Testis (tissue), 2 donors: Measurements from ENCODE around the gene CEP350.

ENCODE experiments used
- POLR2A ChIP-seq: fragments of 450-650 bp; IDR thresholded peaks from one replicate; pipeline ENCODE4 v1.6.1; 2017; ENCODE audit warnings: antibody characterized with exemption, mild to moderate bottlenecking, moderate library complexity
- TF ChIP-seq, protein P1 (sequence below), 3 experiments: fragments of 450-650 bp in 2 of 3; fragments of 200-600 bp in 1 of 3; sonication (generic) in 1 of 3; IDR thresholded peaks; one replicate each; pipeline ENCODE4 v1.5.1; 2016 to 2019; ENCODE audit warnings: antibody characterized with exemption in 3 of 3, mild to moderate bottlenecking in 2 of 3, moderate library complexity in 1 of 3

DNA sequence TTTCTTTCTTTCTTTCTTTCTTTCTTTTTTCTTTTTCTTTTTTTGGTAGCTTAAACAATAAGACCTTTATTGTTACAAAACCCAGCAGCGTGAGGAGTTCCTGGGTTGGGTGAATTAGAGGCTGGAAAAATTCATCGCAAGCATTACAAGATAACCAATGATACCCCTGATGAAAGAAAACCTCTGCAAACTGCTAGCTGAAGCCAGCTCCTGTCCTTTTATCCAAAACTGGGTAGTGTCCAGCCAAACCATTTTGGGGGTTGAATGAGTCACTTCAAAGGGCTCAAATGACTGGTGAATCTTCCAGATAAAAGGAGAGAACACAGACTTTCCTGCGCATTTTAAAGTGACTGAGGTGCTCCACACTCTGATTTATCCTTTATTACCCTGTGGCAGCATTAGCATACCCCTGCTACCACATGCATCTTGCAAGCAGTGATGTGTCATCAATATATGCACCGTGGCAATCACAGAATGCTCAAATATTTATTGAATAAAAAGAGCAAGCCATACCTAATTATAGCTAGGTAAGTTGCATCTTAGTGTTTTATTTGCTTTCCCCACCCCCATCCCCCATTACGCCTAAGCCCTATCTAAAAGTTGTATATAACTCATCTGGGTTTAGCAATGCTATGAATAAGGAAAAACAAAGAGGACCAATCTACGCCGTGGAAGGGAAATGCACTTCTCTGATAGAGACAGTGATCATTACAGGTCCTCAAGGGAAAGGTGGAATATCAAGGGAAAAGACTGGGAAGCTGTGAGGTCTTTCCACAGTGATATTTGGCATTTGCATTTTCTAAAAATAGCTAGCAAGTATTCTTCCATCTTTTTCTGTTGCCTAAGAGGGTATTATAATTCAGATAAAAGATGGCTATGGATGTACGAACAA is 32.4 kb upstream of the CEP350 start:
- TF ChIP-seq, protein P1, sequence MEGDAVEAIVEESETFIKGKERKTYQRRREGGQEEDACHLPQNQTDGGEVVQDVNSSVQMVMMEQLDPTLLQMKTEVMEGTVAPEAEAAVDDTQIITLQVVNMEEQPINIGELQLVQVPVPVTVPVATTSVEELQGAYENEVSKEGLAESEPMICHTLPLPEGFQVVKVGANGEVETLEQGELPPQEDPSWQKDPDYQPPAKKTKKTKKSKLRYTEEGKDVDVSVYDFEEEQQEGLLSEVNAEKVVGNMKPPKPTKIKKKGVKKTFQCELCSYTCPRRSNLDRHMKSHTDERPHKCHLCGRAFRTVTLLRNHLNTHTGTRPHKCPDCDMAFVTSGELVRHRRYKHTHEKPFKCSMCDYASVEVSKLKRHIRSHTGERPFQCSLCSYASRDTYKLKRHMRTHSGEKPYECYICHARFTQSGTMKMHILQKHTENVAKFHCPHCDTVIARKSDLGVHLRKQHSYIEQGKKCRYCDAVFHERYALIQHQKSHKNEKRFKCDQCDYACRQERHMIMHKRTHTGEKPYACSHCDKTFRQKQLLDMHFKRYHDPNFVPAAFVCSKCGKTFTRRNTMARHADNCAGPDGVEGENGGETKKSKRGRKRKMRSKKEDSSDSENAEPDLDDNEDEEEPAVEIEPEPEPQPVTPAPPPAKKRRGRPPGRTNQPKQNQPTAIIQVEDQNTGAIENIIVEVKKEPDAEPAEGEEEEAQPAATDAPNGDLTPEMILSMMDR (IDR thresholded peaks at IDR 0.05): no peak
- no peak for TF ChIP-seq POLR2A
